GM23248 (cell line): ENCODE results near the gene TULP4.

Experiments
- EZH2 ChIP-seq: fragments of 200-600 bp; sonication (generic); IDR thresholded peaks from 2 replicates; pipeline ENCODE4 v1.6.1; 2018; ENCODE audit warnings: antibody characterized with exemption, mild to moderate bottlenecking; ENCODE audit not compliant: insufficient read depth, poor library complexity, severe bottlenecking
- EZH2phosphoT487 ChIP-seq: fragments of 200-600 bp; sonication (generic); IDR thresholded peaks from 2 replicates; pipeline ENCODE4 v1.6.1; 2018; ENCODE audit warnings: antibody characterized with exemption, moderate library complexity, mild to moderate bottlenecking, low read depth; ENCODE audit not compliant: insufficient read depth

GRCh38 chr6:158366363-158366762 is 54.1 kb downstream of the TULP4 start:
- TF ChIP-seq EZH2 (no peak), EZH2phosphoT487 (no peak)
